Erythroblast (primary cell): ENCODE data around the gene RAD51D.

Source experiments
- GATA1 ChIP-seq: IDR thresholded peaks from 2 replicates; pipeline ENCODE4 v1.6.1; 2011; ENCODE audit warnings: low read depth, mild to moderate bottlenecking, control low read depth, low read length, moderate library complexity
- POLR2A ChIP-seq: IDR thresholded peaks from 2 replicates; pipeline ENCODE4 v1.6.1; 2011; ENCODE audit warnings: mild to moderate bottlenecking, low read length

- TF ChIP-seq POLR2A = no peak
- no peak for TF ChIP-seq GATA1
Observed at GRCh38 chr17:35103271-35103670, 16.4 kb downstream of the RAD51D start.
